ENCODE measurements around the gene COX4I1. TPM values are rescaled to one million over a fixed set of nuclear protein-coding genes. Genes with fewer than 3 reads are reported as not detected.
A peak's percentile ranks its signal among the peaks of the same experiment; 100 is the strongest.

COX4I1 gene
- total RNA-seq: 1,000 to 10,000 TPM; 1,306 to 1,768 (median 1,579) TPM
- 4,150 TPM for polyA plus RNA-seq
- long read RNA-seq, donor 1, transcript COX4I1-202 (5 exons, 716 nt): minor isoform, 5 of 1,093 reads
- long read RNA-seq, donor 1, transcript COX4I1-215 (3 exons, 2,271 nt): minor isoform, 17 of 1,093 reads
- long read RNA-seq, donor 1, transcript COX4I1-203 (5 exons, 873 nt): minor isoform, 8 of 1,093 reads
- long read RNA-seq, donor 1, transcript COX4I1-201 (5 exons, 708 nt): major isoform, 1,017 of 1,093 reads
- long read RNA-seq, donor 1, partial matches to known transcripts: 28 of 1,093 reads
- long read RNA-seq, donor 1, other reads (novel, unspliced or antisense): 9 of 1,093 reads
- long read RNA-seq, donor 2, transcript COX4I1-215 (3 exons, 2,271 nt): minor isoform, 10 of 1,027 reads
- long read RNA-seq, donor 2, transcript COX4I1-201 (5 exons, 708 nt): major isoform, 933 of 1,027 reads
- long read RNA-seq, donor 2, transcript COX4I1-217 (1 exons, 3,946 nt): minor isoform, 13 of 1,027 reads
- long read RNA-seq, donor 2, partial matches to known transcripts: 52 of 1,027 reads
- long read RNA-seq, donor 2, other reads (novel, unspliced or antisense): 12 of 1,027 reads
- long read RNA-seq, donor 3, transcript COX4I1-215 (3 exons, 2,271 nt): minor isoform, 67 of 589 reads
- long read RNA-seq, donor 3, transcript COX4I1-201 (5 exons, 708 nt): major isoform, 437 of 589 reads
- long read RNA-seq, donor 3, transcript COX4I1-217 (1 exons, 3,946 nt): minor isoform, 9 of 589 reads
- long read RNA-seq, donor 3, partial matches to known transcripts: 39 of 589 reads
- long read RNA-seq, donor 3, other reads (novel, unspliced or antisense): 27 of 589 reads
- long read RNA-seq, donor 4, transcript COX4I1-215 (3 exons, 2,271 nt): minor isoform, 14 of 748 reads
- long read RNA-seq, donor 4, transcript COX4I1-201 (5 exons, 708 nt): major isoform, 683 of 748 reads
- long read RNA-seq, donor 4, partial matches to known transcripts: 30 of 748 reads
- long read RNA-seq, donor 4, other reads (novel, unspliced or antisense): 9 of 748 reads

DNA sequence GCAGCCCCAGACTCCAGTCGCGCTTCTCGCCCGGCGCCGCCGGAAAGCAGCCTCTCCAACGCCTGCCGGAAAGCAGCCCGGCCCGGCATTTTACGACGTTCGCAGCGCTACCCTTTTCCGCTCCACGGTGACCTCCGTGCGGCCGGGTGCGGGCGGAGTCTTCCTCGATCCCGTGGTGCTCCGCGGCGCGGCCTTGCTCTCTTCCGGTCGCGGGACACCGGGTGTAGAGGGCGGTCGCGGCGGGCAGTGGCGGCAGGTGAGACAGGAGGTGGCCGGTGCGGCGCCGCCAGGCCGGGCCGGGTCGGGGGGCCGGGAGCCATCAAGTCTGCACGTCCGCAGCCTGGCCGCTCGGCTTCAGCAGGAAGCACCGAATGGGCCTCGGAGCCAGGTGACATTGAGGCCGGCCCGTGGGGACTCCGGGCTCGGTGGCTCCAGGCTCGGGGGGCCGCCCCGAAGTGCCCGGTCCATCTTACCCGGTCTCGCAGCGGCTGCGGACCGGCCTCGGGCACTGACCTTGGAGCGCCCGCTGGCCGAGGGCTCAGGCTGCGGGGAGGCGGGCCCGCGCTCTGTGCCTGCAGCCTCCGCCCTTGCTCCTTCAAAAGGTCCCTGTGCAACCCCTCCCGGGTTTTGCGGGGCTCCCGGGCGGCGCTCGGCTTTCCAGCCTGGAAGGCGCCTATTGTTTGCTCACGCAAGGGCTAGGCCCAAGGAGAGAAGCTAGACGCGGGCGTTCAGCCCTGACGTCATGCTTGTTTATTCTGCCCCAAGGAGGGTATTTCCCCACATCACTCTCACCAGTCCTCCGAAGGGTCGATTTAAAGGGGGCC lies at the start of gene COX4I1, which contains the start of gene EMC8:
TSS of gene COX4I1 (plus strand) at position 199 of the 824 bp plus-strand sequence. CDS start 1,511 bp downstream, outside the sequence.
TSS of gene EMC8 (minus strand) at position 48 of the 824 bp plus-strand sequence. CDS start 249 bp downstream, outside the sequence.
- ATAC-seq (peak; percentile 97 to 98), DNase-seq (peak; percentile 97 to 99 (median 99))
- intact Hi-C loops (cut with DNase I): no loop called here
- H3K9me3 ChIP-seq (ENCODE audit: control insufficient read depth, low read length): no peaks in the 10 kb centered on the region
- peak within 1 kb of the TSS; percentile 88 for H3K4me3 ChIP-seq (ENCODE audit: low read length)
- no peaks in the 10 kb centered on the region for H3K4me1 ChIP-seq (ENCODE audit: control insufficient read depth, insufficient read depth, low read length)
- no peaks in the 10 kb centered on the region for H3K27me3 ChIP-seq (ENCODE audit: control insufficient read depth, insufficient read depth)
- H3K27ac ChIP-seq (ENCODE audit: low read length): peak within 1 kb of the TSS; percentile 95
- WGBS: under 1% methylated on average over 87 of the region's 87 CpGs

DNA sequence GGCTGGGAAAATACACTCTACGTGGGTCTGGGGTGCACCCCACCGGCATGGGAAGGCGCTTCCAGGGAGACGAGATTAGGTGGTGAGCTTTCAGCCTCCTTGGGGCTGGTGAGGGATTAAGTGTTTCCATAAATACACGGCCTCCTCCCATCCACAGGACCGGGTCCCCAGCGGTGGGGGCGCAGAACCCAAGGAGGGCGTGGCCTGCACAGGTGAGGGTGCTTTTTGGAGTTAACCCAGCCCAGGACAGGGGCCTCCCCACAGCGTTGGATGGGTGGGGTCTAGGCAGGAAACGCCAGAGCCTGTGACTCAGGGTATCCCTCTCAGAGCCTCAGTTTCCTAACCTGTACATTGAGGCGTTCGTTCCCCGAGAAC lies 49.7 kb upstream of the COX4I1 start:
- H3K9me3 ChIP-seq (ENCODE audit: control insufficient read depth, low read length): no peaks in the 10 kb centered on the region
- WGBS: 30% methylated on average over 14 of the region's 14 CpGs
- no peak for DNase-seq
- H3K4me1 ChIP-seq (ENCODE audit: control insufficient read depth, insufficient read depth, low read length): no peaks in the 10 kb centered on the region
- ATAC-seq: peak in 1 of 2 donors; percentile 2
- intact Hi-C loops (cut with DNase I): no loop called here
- no peak overlapping the region for H3K27ac ChIP-seq (ENCODE audit: low read length)
- H3K4me3 ChIP-seq (ENCODE audit: low read length): no peak overlapping the region
- H3K27me3 ChIP-seq (ENCODE audit: control insufficient read depth, insufficient read depth): no peaks in the 10 kb centered on the region

DNA sequence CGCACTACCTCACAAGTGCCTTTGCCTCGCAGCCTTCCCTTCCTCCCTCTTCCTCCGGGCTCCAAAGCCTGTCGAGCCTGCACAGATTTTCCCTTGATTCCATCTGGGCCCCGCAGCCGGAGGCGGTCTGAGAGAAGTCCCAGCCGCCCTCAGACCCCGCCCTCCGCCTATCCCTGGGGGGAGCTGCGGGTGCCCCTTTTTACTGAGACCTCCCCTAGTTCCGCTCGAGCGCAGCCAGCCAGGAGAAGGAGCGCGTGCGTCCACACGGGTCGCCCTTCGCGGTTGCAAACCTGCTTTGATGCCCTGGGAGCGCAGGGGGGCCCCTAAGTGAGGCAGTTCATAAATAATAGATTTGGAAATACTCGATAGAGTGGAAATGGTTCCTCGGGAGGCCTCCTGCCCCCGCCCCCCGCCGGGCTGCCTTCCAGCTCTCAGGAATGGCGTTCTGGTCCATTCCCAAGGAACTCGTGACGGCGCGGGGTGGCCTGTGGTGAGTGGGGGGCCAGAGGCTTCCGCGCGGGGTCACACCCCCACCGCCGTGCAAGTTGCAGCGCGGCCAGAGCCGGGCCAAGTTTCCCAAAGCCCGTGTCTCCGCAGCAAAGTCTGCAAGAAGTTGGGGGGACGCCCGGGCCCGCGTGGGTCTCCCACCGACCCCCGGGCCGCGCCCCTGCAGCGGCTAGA lies 49.2 kb upstream of the COX4I1 start:
- DNase-seq (peak; percentile 44 to 77 (median 77)), ATAC-seq (peak; percentile 5 to 28)
- Histone ChIP-seq H3K4me3 (ENCODE audit: low read length) (peak overlapping the region; percentile 78), H3K27ac (ENCODE audit: low read length) (no peak overlapping the region), H3K9me3 (ENCODE audit: control insufficient read depth, low read length) (no peaks in the 10 kb centered on the region), H3K4me1 (ENCODE audit: control insufficient read depth, insufficient read depth, low read length) (no peaks in the 10 kb centered on the region), H3K27me3 (ENCODE audit: control insufficient read depth, insufficient read depth) (no peaks in the 10 kb centered on the region)
- intact Hi-C loops (cut with DNase I): no loop called here
- 2% methylated on average over 51 of the region's 51 CpGs for WGBS

- peak within 1 kb of the TSS; percentile 78 for H3K4me3 ChIP-seq (ENCODE audit: low read length)
- H3K9me3 ChIP-seq (ENCODE audit: control insufficient read depth, low read length): no peaks in the 10 kb centered on the region
- intact Hi-C loops (cut with DNase I): no loop called here
- H3K27ac ChIP-seq (ENCODE audit: low read length): no peak within 1 kb of the TSS
- DNase-seq (peak; percentile 51 to 84 (median 82)), ATAC-seq (peak; percentile 79 to 85)
- WGBS: 8% methylated on average over 96 of the region's 96 CpGs
- no peaks in the 10 kb centered on the region for H3K4me1 ChIP-seq (ENCODE audit: control insufficient read depth, insufficient read depth, low read length)
- no peaks in the 10 kb centered on the region for H3K27me3 ChIP-seq (ENCODE audit: control insufficient read depth, insufficient read depth)
These were observed 48.4 kb upstream of the COX4I1 start, which contains the start of gene C16orf74 for GRCh38 chr16:85750827-85751697. Gene C16orf74, minus strand, starts transcription at chr16:85751096. Its CDS starts 15,879 bp downstream, at chr16:85735217.

- WGBS: 34% methylated on average over 15 of the region's 15 CpGs
- no peaks in the 10 kb centered on the region for H3K27me3 ChIP-seq (ENCODE audit: control insufficient read depth, insufficient read depth)
- ATAC-seq (peak in 1 of 2 donors; percentile 40), DNase-seq (no peak)
- H3K9me3 ChIP-seq (ENCODE audit: control insufficient read depth, low read length): no peaks in the 10 kb centered on the region
- no peak overlapping the region for H3K27ac ChIP-seq (ENCODE audit: low read length)
- intact Hi-C loops (cut with DNase I): no loop called here
- no peaks in the 10 kb centered on the region for H3K4me1 ChIP-seq (ENCODE audit: control insufficient read depth, insufficient read depth, low read length)
- no peak overlapping the region for H3K4me3 ChIP-seq (ENCODE audit: low read length)
These were observed 47.6 kb upstream of the COX4I1 start for GRCh38 chr16:85751698-85752501.

- Histone ChIP-seq H3K9me3 (ENCODE audit: control insufficient read depth, low read length) (no peaks in the 10 kb centered on the region), H3K4me3 (ENCODE audit: low read length) (no peak overlapping the region), H3K27me3 (ENCODE audit: control insufficient read depth, insufficient read depth) (no peaks in the 10 kb centered on the region), H3K27ac (ENCODE audit: low read length) (no peak overlapping the region), H3K4me1 (ENCODE audit: control insufficient read depth, insufficient read depth, low read length) (no peaks in the 10 kb centered on the region)
- intact Hi-C loops (cut with DNase I): no loop called here
- 44% methylated on average over 21 of the region's 21 CpGs for WGBS
- DNase-seq (no peak), ATAC-seq (peak in 1 of 2 donors; percentile 39)
These were observed 46.7 kb upstream of the COX4I1 start for GRCh38 chr16:85752511-85753420.

DNA sequence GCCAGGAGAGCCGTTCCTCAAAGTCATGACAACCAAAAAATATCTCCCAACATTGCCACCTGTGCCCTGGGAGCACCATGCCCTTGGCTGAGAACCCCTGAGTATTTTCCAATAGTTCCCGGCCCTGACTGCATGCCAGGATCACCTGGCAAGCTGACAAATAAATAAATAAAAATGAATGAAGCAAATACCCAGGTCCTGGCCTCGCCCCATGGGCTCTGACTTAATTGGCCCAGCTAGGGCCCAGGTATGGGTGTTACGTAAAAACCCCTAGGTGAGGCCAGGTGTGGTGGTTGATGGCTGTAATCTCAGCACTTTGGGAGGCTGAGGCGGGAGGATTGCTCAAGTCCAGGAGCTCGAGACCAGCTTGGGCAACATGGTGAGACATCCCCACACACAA lies 45.9 kb upstream of the COX4I1 start:
- 75% methylated on average over 6 of the region's 6 CpGs for WGBS
- no peaks in the 10 kb centered on the region for H3K4me1 ChIP-seq (ENCODE audit: control insufficient read depth, insufficient read depth, low read length)
- no peaks in the 10 kb centered on the region for H3K9me3 ChIP-seq (ENCODE audit: control insufficient read depth, low read length)
- no peak overlapping the region for H3K27ac ChIP-seq (ENCODE audit: low read length)
- H3K27me3 ChIP-seq (ENCODE audit: control insufficient read depth, insufficient read depth): no peaks in the 10 kb centered on the region
- DNase-seq: no peak
- ATAC-seq: no peak
- intact Hi-C loops (cut with DNase I): no loop called here
- no peak overlapping the region for H3K4me3 ChIP-seq (ENCODE audit: low read length)

DNA sequence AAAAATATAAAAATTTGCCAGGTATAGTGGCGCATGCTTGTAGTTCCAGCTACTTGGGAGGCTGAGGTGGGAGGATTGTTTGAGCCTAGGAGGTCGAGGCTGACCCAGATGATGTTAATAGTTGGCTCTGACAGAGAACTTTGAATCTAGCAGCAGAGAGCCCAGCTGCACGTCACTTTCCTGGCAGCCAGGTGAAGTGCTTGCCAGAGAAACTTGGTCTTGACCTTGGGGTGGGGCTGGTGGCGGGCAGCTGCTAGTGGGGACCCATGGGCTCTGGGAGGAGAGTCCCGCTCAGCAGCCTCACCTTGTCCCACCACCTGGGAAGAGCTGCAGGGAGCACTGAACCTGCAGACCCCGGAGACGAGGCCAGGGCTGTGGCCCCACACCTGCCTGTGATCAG lies 45.5 kb upstream of the COX4I1 start:
- Histone ChIP-seq H3K4me3 (ENCODE audit: low read length) (no peak overlapping the region), H3K27me3 (ENCODE audit: control insufficient read depth, insufficient read depth) (no peaks in the 10 kb centered on the region), H3K27ac (ENCODE audit: low read length) (no peak overlapping the region), H3K4me1 (ENCODE audit: control insufficient read depth, insufficient read depth, low read length) (no peaks in the 10 kb centered on the region), H3K9me3 (ENCODE audit: control insufficient read depth, low read length) (no peaks in the 10 kb centered on the region)
- WGBS: 90% methylated on average over 7 of the region's 7 CpGs
- intact Hi-C loops (cut with DNase I): no loop called here
- DNase-seq: no peak
- no peak for ATAC-seq
